HG03175 (cell line): Measurements from ENCODE around the gene SOCS6.
"Not testable (repeated sequence)": the region's sequence is repeated elsewhere in the genome, so short reads cannot be mapped to it uniquely, and the experiment has no call there.

Source experiments
- ATAC-seq: cut with Tn5 transposase; IDR thresholded peaks from one replicate; pipeline ENCODE4 v1.9.1; 2021; ENCODE audit warnings: mild to moderate bottlenecking, moderate library complexity; ENCODE audit not compliant: unreplicated experiment

SOCS6 gene

DNA sequence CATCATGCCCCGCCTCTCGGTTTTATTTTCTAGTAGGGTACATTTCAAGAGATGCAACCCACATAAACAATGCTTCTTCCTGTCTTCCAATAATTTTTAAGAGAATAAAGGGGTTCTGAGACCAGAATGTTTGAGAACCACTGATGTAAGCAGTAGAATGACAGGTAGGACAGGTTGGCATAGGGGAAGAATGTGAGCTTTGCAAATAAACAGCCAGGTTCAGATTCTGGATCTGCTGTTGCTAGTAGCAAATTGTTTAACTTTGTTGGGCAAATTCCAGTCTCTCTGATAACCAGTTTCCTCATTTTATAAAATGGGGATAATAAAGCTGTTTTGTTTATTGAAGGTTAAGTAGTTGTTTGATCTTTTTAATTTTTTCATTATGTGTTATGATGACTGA lies 32.8 kb downstream of the SOCS6 start:
- ATAC-seq = no peak

DNA sequence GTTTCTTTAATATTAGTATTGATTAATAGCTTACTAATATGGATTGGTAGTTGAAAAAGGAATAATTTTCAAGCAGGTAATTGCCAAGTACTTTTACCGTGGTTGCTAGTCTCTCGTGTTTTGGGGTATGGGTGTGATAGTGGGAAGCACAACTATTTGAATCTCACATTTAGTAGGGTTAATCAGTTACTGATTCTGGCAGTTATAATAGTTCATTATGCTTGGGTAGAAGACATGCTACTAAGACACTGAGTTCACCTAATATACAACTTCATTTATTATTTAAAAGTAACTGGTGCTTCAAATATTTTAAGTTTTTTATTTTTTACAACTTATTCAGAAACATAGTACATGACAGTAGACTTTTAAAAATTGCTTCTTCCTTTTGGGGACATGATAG lies 33.5 kb downstream of the SOCS6 start:
- ATAC-seq = no peak

DNA sequence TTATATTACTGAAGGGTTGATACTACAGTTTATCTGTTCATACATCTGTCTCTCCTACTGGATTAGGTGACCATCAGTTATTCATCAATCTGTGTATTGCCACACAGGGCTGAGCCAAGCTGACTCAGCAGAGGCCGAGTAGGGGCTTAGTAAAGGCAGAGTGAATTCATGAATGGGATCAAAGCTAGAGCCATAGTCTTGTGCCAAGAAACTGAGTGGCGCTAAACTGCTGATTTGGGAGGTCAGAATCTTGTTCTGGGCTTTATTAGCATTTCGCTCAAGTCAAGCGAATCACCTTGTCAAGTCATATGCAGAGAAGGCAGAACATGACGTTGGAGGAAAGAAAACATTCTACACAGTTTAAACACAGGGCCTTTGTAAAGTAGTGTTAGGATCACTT lies 34.1 kb downstream of the SOCS6 start:
- no peak for ATAC-seq

DNA sequence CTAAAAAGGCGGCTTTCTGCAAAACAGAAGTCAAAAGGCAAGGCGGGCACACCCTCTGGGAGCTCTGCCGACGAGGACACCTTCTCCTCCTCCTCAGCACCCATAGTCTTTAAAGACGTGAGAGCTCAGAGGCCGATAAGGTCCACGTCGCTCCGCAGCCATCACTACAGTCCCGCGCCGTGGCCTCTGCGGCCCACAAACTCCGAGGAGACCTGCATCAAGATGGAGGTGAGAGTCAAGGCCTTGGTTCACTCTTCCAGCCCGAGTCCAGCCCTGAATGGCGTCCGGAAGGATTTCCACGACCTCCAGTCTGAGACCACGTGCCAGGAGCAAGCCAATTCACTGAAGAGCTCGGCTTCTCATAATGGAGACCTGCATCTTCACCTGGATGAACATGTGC lies 36.1 kb downstream of the SOCS6 start:
- ATAC-seq = no peak

DNA sequence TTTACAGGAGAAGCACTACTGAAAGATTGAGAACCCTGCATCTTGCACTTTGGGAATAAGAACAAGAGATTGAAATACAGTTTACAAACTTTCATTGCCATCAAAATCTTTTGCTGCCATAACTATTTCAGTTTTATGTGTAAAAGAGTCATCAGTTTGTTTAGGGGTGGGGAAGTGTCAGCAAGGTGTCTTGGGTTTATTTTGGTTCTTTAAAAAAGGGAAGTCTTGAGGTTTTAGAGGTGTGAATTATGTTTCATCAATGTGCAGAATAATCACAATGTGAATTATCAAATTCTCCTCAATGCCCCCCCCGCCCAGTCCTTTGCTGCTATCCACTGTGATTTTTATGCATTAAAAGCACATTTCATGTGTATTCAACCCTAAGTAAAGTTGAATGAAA lies 37.4 kb downstream of the SOCS6 start:
- ATAC-seq = peak; percentile 57

DNA sequence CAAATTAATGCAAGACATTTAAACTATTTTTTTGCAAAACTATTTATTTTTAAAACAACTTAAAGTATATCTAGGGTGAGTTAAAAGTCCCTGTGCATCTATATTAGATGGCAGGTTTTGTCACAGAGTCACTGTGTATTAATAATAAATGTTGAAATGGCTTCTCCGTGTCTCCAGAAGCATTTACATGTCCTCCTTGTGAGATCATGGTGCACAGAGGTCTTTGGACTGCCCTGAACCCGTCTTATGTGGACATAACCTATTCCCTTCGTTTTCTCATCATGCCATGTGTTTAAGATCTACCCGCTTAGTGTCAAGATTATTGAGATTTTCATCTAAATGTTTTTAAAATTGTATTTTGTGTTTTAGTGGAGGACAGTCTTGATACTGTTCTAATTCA lies 39.3 kb downstream of the SOCS6 start:
- no peak for ATAC-seq

DNA sequence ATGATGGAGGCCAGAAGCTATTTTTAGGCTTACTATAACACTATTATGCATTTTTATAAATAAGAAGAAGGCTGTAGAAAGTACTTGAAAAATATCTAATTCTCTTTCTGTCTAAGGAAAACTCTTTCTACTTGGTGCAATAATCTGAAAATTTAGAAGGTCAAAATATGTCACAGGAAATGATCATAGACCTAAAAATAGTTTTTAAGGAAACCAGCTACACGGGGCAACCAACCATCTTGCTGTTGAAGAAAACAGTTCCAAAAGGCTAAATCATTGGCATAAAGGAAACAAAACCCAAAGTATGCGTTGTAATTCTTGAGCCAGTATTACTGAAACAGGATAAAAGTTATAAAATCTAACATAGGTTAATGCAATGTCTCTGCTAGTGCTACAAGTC lies 40.2 kb downstream of the SOCS6 start:
- ATAC-seq = no peak

DNA sequence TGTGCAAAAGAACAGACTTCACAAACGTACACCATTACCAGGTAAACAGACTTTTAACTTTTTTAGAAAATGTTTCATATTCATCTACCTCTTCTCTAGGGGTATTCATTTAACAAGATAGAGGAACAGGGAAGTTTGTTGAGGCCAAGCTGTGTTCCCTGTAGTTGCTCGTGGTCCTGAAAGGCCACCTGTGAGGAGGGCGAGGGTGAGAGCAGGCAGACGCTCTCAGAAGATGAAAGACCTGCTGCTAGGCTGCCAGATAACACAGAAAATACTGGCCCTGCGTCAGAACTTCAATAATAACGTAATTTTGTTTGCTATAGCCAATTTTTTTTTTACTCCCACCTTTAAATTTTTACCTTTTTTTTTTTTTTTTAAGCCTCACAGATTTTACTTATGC lies 42.0 kb downstream of the SOCS6 start:
- ATAC-seq = no peak

DNA sequence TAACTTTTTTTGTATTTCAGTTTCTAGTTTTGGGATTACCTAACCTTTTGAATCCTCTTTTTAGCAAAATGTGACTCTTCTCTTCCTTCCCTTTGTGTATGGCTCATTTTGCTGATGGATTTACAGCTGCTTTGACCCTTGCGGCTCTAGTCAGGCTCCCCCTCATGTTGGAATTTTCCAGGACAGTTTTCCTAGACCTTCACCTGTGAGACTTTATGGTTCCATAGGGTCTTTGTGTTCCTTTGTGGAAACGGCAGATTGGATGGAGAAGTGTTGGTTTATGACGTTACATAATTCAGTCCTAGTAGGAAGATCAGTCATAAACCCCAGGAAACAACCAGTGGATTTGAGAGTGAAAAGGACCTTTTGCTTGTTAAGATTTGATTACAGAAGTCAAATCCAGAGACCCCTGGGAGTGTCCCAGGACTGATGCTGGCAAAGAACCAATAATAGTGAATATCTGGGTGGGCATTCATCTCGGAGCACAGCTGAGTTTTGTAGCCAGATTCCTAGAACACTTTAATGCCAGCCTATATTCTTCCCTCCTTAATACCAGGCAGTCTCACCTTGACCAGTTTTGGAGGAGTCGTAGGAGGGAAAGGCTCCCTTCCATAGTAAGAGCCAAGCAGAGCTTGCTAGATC lies 42.7 kb downstream of the SOCS6 start:
- no peak for ATAC-seq

DNA sequence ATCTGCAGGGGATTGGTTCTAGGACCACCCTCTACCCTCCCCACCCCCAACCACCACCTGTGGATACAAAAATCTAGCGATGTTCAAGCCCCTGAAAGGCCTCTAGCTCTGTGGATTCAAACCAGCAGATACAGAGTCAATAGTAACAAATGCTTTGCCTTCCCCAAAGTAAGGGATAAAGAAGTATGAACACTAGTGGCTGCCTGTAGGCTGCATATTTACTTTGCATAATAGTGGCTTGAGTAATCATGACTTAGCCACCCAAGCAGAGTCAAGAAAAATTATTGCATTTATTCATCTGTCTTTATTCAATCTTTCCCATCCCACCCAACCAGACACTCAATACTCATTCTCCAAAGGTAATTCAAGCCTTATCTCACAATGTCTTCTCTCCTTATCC lies 43.8 kb downstream of the SOCS6 start:
- ATAC-seq = no peak

DNA sequence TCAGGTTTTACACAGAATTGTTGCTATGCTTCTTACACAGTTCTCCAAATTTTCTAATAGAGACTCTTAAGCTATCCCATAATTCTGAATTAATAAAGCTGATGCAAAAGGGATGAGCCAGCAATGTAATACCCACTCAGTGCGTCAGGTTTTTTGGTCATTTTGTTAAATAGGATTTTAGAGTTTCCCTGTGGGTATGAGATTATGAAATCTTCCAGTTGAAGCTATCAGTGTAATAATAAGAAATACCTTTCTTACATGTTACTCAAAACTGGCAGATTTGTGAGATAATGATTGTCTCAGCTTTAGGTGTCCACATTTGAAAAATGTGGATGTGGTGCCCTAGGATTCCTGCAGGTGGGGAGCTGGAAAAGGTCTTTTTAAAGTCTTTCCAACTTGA lies 44.5 kb downstream of the SOCS6 start:
- no peak for ATAC-seq

DNA sequence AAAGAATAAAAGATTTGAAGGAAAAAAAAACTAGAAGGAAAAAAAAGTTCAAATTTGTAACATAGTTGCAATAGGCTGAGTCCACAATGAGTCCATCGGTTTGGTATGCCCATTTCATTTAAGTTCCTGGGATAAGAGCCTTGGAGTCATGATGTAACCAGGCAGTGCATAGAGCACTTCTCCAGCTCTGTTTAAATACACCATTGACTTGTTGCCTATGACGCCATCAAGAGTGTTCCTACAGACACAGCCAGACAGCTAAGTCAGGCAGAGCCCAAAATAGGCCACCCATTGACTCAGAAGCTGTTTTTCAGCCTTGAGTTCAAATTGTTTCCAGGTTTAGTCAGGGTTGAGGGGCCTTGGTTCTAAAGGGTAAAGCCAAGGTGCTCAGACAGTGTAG lies 44.9 kb downstream of the SOCS6 start:
- ATAC-seq = no peak

DNA sequence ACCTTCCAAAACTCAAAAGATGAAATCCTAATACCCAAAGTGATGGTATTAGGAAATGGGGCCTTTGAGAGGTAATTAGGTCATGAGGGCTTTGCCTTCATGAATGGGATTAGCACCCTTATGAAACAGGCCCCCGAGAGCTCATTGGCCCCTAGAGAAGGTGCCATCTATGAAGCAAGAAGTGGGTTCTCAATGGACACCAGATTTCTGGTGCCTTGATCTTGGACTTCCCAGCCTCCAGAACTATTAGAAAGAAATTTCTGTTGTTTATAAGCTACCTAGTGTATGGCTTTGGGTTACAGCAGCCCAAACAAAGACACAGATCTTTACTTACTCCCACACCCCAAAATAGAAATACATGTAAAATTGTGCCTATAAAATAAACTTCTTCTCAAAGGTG lies 45.4 kb downstream of the SOCS6 start:
- no peak for ATAC-seq

DNA sequence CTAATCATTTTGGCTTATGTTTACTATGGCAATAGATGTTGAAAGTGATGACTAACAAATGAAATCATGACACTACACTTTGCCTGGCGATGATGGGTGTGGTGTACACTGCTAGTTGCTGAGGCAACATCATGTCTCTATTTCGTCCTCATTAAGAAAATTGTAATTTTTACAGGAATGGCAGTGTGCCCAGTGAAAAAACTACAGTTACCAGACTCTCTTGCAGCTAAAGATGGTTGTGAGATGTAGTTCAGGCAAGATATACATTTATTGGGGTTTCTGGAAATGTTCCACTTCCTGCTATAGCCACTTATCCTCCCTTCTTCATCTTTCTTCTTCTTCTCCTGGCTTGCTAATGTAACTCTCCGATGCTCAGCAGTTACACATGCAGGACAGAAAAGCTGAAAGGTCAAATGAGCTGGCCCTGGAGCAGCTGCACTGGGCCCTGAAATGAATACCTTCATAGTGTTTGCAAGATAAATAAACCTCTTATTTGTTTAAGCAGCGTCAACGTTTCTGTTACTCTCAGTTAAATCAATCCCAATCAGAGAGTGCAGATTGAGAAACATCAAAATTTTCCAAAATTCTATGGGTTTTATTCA lies 46.0 kb downstream of the SOCS6 start:
- ATAC-seq = no peak

DNA sequence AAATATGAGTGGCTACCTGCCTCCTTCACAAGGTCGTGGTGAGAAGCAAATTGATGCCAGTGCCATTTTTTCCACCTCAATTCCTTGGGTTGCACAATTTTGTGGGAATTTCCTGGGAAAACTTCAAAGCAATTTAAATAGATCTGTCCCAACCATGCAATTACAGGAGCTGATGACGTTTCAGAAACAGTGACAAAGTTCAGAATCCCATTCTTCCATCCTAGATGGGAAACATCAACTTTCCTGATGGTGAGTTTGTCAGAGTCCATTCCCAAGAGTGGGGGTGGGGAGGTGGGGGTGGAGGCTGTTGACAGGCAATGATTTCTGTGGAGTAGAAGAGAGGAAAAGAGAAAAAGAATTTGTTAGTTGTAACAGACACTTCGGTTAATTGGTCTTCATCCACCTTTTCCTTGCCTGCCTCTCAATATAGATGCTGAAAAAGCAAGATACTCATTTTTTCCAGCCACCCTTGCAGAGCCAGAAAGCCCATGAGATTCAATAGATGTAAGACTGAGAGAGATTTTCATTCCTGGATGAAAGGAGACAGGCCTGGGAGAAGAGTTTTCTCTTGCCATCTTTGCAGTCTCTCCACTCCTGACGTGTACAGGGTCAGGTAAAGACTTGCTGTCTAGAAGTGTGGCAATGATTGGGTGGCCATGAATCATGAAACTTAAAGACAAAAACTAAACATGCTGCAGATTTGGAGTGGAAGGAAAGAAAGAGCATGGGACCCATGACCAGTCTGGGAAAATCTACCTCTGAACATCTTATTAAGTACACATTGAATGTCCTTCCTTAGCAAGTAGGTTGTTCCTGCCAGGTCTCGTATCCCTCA lies 47.3 kb downstream of the SOCS6 start:
- no peak for ATAC-seq

DNA sequence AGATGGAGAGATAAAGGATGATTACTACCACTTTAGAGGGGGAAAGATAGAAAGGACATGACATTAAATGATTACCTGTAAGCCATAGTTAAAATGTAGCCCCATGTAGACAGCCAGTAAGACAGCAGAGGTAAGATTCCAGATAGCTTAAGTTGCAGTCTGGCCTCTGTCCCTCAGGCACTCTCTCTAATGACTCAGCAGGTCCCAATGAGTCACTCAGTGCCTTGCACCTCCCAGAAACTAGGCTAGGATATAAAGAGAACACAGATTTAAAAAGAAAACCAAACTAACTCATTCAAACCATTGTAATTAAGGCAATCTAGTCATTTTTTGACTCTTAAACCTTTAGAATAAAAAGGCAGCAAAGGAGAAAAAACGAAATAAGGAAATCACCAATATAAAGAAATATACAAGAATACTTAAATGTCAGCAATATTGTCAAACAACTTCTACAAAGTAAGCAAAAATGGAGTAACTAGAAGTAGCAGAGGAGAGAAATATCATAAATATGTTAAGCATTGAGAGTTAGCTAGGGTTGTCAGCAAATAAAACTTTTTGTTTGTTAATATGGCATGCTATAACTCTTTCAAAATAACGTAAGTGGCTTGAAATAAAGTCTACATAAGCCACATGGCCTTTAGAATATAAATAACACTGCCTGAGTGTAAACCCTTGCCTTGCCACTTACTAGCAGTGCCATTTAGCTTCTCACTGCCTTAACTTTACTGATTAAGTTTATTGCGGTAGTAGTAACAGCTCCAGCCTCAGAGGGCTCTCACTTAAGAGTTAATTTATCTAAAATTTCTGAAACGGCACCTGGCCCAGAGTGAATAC lies 48.5 kb downstream of the SOCS6 start:
- no peak for ATAC-seq

DNA sequence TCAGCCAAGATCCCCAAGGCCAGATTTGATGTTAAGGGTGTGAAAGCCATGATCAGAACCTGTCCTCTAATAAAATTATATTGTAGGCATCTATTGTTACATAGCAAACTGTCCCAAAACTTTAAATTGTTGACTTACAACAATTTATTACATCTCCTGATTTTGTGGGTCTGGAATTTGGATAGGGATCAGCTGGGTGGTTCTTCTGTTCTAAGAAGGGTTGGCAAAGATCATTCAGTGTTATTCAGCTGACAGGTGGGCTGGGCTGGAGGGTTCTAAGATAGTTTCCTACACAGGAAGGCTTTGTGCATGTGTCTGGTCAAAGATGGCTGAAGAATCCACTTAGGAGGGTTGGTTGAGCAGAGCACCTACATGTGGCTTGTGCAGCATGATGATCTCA lies 50.0 kb downstream of the SOCS6 start:
- no peak for ATAC-seq

DNA sequence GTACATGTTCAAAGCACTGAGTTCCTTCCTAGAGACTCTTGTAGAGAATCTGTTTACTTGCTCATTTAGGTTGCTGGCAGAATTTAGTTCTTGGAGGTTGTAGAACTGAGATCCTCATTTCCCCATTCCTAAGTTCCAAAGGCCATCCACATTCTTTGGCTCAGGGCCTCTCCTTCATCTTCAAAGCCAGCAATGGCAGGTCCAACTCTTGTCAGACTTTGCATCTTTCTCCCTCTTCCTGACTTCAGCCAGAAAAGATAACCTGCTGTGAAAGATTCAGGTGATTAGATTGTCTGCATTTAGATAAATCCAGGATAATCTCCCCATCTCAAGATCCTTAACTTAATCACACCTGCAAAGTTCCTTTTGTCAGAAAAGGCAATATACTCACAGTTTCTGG lies 51.1 kb downstream of the SOCS6 start:
- ATAC-seq = no peak

DNA sequence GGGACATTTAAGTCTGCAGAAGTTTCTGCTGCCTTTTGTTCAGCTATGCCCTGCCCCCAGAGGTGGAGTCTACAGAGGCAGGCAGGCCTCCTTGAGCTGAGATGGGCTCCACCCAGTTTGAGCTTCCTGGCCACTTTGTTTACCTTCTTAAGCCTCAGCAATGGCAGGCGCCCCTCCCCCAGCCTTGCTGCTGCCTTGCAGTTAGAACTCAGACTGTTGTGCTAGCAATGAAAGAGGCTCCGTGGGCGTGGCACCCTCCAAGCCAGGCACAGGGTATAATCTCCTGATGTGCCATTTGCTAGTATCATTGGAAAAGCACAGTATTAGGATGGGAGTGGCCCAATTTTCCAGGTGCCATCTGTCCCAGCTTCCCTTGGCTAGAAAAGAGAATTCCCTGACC lies 59.6 kb downstream of the SOCS6 start:
- not testable (repeated sequence) for ATAC-seq

DNA sequence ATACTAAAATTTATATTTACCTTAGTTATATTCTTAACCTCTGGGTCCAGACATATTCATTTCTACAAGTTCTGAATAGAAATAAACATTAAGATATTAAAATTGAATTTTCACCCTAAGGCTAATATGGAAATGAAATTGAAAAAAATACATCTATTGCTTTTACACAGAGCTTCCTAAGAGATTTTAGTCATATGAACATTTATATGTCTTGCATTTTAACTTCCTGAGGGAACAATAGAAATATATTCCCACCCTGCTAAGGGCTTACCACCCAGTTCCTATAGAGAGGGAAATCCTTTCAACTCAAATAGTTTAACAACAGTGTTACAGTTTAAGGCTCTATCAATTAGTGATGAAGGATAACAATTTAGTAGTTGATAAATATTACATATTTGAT lies 60.5 kb downstream of the SOCS6 start:
- no peak for ATAC-seq

DNA sequence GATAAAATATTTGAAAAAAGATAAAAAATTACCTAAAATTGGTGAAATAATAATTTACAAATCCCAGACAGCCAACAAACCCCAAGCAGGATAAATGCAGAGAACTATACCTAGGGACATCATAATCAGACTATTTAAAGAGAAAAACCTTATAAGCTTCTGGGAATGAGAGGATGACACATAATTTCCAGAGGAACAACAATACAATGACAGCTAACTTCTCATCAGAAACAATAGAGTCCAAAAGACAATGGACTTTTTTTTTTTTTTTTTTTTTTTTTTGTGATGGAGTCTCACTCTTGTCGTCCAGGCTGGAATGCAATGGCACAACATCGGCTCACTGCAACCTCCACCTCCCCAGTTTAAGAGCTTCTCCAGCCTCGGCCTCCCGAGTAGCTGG lies 65.2 kb downstream of the SOCS6 start:
- ATAC-seq = no peak
